Neural cell (in vitro differentiated cells): ENCODE results near the gene GLIPR1L2.

Experiments
- POLR2AphosphoS5 ChIP-seq: IDR thresholded peaks from 2 replicates; pipeline ENCODE4 v1.6.1; 2012
- TF ChIP-seq, protein P1 (sequence below): fragments of 450-650 bp; IDR thresholded peaks from 2 replicates; pipeline ENCODE4 v1.5.1; 2014; ENCODE audit warnings: antibody characterized with exemption, mild to moderate bottlenecking, moderate library complexity; ENCODE audit not compliant: poor library complexity, severe bottlenecking

GRCh38 chr12:75349946-75350345 is 40.9 kb upstream of the GLIPR1L2 start:
- TF ChIP-seq, protein P1, sequence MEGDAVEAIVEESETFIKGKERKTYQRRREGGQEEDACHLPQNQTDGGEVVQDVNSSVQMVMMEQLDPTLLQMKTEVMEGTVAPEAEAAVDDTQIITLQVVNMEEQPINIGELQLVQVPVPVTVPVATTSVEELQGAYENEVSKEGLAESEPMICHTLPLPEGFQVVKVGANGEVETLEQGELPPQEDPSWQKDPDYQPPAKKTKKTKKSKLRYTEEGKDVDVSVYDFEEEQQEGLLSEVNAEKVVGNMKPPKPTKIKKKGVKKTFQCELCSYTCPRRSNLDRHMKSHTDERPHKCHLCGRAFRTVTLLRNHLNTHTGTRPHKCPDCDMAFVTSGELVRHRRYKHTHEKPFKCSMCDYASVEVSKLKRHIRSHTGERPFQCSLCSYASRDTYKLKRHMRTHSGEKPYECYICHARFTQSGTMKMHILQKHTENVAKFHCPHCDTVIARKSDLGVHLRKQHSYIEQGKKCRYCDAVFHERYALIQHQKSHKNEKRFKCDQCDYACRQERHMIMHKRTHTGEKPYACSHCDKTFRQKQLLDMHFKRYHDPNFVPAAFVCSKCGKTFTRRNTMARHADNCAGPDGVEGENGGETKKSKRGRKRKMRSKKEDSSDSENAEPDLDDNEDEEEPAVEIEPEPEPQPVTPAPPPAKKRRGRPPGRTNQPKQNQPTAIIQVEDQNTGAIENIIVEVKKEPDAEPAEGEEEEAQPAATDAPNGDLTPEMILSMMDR = no peak
- no peak for TF ChIP-seq POLR2AphosphoS5
